Fibroblast of the aortic adventitia (primary cell): ENCODE data around the gene HBEGF. TPM values are rescaled to one million over a fixed set of nuclear protein-coding genes. Genes with fewer than 3 reads are reported as not detected.

Source experiments
- DNase-seq: peaks from one replicate; pipeline ENCODE4 v3.0.0-alpha.2; 2010; ENCODE audit warnings: low read depth
- H3K4me3 ChIP-seq: 2 replicates; pipeline ENCODE4 v1.5.1; 2011; ENCODE audit warnings: low read depth, mild to moderate bottlenecking, control low read depth, low read length, moderate library complexity
- total RNA-seq: library from RNA; depleted of rRNA; stranded (reverse); fragments of >200 nt; gene quantifications from 2 replicates; pipeline ENCODE4 v1.2.3, GENCODE V29; 2012; ENCODE audit warnings: low replicate concordance
- TF ChIP-seq, protein P1 (sequence below): IDR thresholded peaks from 2 replicates; pipeline ENCODE4 v1.5.1; 2011; ENCODE audit warnings: mild to moderate bottlenecking, low read length, control low read depth, inconsistent platforms; ENCODE audit not compliant: insufficient read depth

The HBEGF gene, protein sequence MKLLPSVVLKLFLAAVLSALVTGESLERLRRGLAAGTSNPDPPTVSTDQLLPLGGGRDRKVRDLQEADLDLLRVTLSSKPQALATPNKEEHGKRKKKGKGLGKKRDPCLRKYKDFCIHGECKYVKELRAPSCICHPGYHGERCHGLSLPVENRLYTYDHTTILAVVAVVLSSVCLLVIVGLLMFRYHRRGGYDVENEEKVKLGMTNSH
- 0.41 and 0.90 TPM in 2 replicates for total RNA-seq

DNA sequence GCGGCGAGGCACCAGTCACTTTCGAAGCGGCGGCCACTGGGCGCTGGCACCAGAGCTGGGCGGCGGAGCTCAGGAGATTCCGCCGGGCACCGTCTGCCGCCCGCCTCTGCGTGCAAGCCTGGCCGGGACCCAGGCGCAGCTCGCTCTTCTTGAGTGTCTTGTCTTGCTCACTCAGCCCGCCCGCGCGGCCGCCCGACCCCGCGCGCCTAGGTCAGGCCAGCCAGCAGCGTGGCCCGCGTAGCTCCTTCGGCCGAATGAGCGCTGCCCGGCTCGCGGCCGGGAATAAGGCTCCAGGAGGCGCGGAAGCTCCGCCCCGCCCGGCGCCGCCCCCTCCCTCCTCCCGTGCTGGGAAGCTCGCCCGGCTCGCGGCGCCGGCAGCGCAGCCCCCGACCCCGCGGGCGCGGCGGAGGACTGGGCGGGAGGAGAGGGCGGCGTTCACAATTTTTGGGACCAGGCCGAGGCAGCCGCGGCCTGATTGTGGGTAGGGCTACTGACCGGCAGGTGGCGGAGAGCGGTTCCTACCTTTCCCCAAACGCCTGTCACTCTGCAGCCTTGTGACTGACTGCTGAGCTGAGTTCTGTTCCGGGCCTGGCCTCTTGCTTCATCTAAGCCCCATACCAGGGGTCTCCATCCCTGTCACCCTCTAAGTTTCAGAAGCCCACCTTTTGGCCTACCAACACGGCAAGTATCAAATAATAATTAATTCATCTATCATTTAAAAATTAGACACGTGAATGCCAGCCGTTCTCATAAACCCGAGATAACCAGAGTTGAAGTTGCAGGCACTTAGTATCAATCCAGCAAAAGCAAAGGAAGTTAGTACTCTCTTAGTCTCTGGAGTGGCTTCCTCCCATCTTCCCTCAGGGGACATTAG is at the start of gene HBEGF:
Gene HBEGF (minus strand): TSS at position 256 of the 874 bp plus-strand sequence. CDS start 275 bp downstream, outside the sequence.
- DNase-seq = peak; percentile 55

GRCh38 chr5:140393738-140394137 is 47.3 kb upstream of the HBEGF start:
- no peak overlapping the region for H3K4me3 ChIP-seq
- TF ChIP-seq, protein P1, sequence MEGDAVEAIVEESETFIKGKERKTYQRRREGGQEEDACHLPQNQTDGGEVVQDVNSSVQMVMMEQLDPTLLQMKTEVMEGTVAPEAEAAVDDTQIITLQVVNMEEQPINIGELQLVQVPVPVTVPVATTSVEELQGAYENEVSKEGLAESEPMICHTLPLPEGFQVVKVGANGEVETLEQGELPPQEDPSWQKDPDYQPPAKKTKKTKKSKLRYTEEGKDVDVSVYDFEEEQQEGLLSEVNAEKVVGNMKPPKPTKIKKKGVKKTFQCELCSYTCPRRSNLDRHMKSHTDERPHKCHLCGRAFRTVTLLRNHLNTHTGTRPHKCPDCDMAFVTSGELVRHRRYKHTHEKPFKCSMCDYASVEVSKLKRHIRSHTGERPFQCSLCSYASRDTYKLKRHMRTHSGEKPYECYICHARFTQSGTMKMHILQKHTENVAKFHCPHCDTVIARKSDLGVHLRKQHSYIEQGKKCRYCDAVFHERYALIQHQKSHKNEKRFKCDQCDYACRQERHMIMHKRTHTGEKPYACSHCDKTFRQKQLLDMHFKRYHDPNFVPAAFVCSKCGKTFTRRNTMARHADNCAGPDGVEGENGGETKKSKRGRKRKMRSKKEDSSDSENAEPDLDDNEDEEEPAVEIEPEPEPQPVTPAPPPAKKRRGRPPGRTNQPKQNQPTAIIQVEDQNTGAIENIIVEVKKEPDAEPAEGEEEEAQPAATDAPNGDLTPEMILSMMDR = no peak
- no peak for DNase-seq

More for the DNA sequence above, at the start of gene HBEGF:
- peak within 1 kb of the TSS; percentile 78 for H3K4me3 ChIP-seq
- TF ChIP-seq, protein P1 = peak; percentile 59

DNA sequence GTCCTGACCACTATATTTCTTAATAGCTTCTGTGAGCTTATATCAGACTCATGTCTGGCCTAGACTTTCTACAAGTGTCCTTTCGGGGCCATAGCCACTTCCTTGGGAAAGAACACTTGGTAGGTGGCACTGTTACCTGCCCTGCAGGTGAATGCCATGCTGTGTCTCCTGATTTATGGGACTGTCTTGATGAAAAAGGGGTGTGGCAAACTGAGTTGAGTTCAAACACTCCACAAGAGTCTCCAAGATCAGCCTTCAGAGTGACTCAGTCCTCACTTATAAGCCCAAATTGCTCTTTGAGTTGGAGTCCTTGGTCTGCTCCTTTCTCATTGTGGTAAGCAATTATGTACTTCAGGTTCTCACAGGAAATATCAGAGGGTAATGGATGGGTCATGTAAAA is 45.3 kb upstream of the HBEGF start:
- DNase-seq = no peak
- TF ChIP-seq, protein P1 = no peak
- no peak overlapping the region for H3K4me3 ChIP-seq

GRCh38 chr5:140391312-140391711 is 44.9 kb upstream of the HBEGF start:
- no peak overlapping the region for H3K4me3 ChIP-seq
- DNase-seq = peak; percentile 82
- TF ChIP-seq, protein P1 = no peak

DNA sequence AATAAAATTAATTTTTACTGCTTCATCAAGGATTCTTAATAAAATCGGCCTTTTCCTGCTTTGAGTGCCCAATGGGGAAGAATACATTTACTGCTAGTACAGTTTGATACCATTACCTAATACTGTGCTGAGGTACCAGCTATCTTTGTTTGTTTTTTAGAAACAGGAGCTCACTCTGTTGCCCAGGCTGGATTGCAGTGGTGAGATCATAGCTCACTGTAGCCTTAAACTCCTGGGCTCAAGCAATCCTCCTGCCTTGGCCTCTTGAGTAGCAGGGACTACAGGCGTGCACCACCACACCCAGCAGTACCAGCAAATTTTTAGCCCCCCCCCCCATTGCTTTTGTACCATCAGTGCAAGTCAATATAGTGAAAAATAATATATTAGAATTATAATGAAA is 41.6 kb upstream of the HBEGF start:
- H3K4me3 ChIP-seq = no peak overlapping the region
- DNase-seq = no peak
- TF ChIP-seq, protein P1 = no peak

DNA sequence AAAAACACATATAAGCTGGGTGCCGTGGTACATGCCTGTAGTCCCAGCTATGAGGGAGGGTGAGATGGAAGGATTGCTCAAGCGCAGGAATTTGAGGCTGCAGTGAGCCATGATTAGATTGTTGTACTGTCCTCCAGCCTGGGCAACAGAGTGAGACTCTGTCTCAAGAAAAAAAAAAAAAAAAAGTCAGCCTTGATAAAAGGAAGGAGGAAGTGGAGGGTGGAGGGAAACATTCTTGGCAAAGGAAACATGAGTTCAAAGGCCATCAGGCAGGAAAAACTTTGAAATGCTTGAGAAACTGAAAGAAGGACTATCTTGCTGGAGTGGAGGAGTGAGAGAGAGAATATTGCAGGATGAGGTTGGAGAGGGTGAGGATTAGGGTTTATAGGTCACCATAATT is 36.9 kb upstream of the HBEGF start:
- no peak overlapping the region for H3K4me3 ChIP-seq
- DNase-seq = no peak
- TF ChIP-seq, protein P1 = no peak
